Skeletal muscle satellite cell (primary cell): Measurements from ENCODE around the gene CHIC2. TPM values are rescaled to one million over a fixed set of nuclear protein-coding genes. Genes with fewer than 3 reads are reported as not detected.
A peak's percentile ranks its signal among the peaks of the same experiment; 100 is the strongest.

Experiments used
- H3K27me3 ChIP-seq: 2 replicates; pipeline ENCODE4 v1.7.0; 2013; ENCODE audit warnings: low read length; ENCODE audit not compliant: control insufficient read depth, insufficient read depth
- H3K36me3 ChIP-seq: 2 replicates; pipeline ENCODE4 v1.7.0; 2013; ENCODE audit warnings: mild to moderate bottlenecking, control low read depth, low read length; ENCODE audit not compliant: insufficient read depth
- H3K4me1 ChIP-seq: 2 replicates; pipeline ENCODE4 v1.7.0; 2013; ENCODE audit warnings: low read length; ENCODE audit not compliant: control insufficient read depth, insufficient read depth
- H3K4me2 ChIP-seq: 2 replicates; pipeline ENCODE4 v1.7.0; 2013; ENCODE audit warnings: mild to moderate bottlenecking, low read length
- H3K4me3 ChIP-seq: 2 replicates; pipeline ENCODE4 v1.7.0; 2013; ENCODE audit warnings: low read length
- H3K9ac ChIP-seq: 2 replicates; pipeline ENCODE4 v1.7.0; 2013; ENCODE audit warnings: mild to moderate bottlenecking, low read depth, low read length, moderate library complexity
- H3K9me3 ChIP-seq: replicated peaks from 2 replicates; pipeline ENCODE4 v1.7.0; 2013; ENCODE audit warnings: mild to moderate bottlenecking, control low read depth, low read length
- small RNA-seq: library from RNA; depleted of rRNA; stranded (forward); fragments of <200 nt; gene quantifications from one replicate; pipeline ENCODE3, GENCODE V24; 2012

CHIC2 gene

DNA sequence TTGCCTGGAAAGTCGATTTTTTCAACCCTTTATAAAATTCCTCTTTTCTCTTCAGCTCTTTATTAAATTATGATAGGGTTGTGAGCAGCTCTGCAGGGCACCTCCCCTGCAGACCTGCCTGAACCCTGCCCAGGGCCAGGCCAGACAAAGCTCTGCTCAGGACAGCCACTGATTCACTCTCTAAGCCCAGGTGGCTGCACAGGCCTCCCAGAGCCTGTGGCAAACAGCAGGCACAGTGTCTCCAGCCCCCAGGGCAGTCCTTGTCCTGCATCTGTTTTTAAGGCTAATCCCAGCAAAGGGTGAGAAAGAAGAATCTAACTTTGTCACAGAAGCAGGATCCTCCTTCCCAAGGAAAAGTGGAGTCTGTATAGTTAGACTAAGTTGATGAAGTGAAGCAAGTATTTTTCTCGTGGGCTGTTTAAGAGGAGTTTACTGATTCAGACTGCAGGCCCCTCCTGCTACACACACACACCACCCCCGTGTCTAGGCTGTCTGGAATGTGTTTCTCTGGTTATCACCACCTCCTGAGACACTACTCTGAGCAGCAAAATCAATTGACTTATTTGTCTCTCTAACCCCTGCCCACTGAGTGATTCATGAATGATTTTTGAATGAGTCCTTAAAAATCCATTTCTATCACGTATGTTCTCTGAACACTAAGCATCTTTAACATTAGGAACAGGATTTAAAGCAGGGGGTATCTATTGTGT, 101.7 kb downstream of the CHIC2 start:
- Histone ChIP-seq H3K9me3 (no peaks in the 10 kb centered on the region), H3K4me3 (peak overlapping the region; percentile 27), H3K27me3 (no peaks in the 10 kb centered on the region), H3K36me3 (no peaks in the 10 kb centered on the region), H3K4me1 (peaks cover 37% of the 10 kb centered on the region), H3K9ac (peak overlapping the region; percentile 53), H3K4me2 (peak overlapping the region; percentile 72)

GRCh38 chr4:53961351-53961750, 103.1 kb downstream of the CHIC2 start:
- Histone ChIP-seq H3K36me3 (no peaks in the 10 kb centered on the region), H3K4me3 (no peak overlapping the region), H3K9me3 (no peaks in the 10 kb centered on the region), H3K4me2 (no peak overlapping the region), H3K9ac (no peak overlapping the region), H3K27me3 (no peaks in the 10 kb centered on the region), H3K4me1 (peaks cover 34% of the 10 kb centered on the region)

- H3K9me3 ChIP-seq = no peaks in the 10 kb centered on the region
- H3K36me3 ChIP-seq = no peaks in the 10 kb centered on the region
- no peak overlapping the region for H3K4me2 ChIP-seq
- no peaks in the 10 kb centered on the region for H3K27me3 ChIP-seq
- H3K9ac ChIP-seq = no peak overlapping the region
- no peak overlapping the region for H3K4me3 ChIP-seq
- peaks cover 34% of the 10 kb centered on the region for H3K4me1 ChIP-seq
Observed at GRCh38 chr4:53960843-53961242, 103.6 kb downstream of the CHIC2 start.

Small RNA genes lying within 50 kb of the gene (small RNA-seq; reads per million reads assigned to genes)
- not detected for gene AC110792.1
- not detected for gene AC110792.3
